Spleen (tissue), 11 donors: ENCODE measurements around the gene RBBP8NL. TPM values are rescaled to one million over a fixed set of nuclear protein-coding genes. Genes with fewer than 3 reads are reported as not detected.

Experiments
- DNase-seq: peaks from one replicate; pipeline ENCODE4 v3.0.0-alpha.2; 2020
- H3K27ac ChIP-seq, 8 donors: fragments of 200-600 bp; sonication (generic) in 7 of 8; 1 replicate in 4 of 8; 2 replicates in 4 of 8; pipeline versions ENCODE4 v1.5.0 to v1.8.0; 2016 to 2021; ENCODE audit warnings: inconsistent platforms in 4 of 8, mild to moderate bottlenecking in 4 of 8, moderate library complexity in 1 of 8
- H3K27me3 ChIP-seq, 7 donors: fragments of 200-600 bp; sonication (generic) in 6 of 7; replicated peaks in 1 of 7; 1 replicate in 4 of 7; 2 replicates in 3 of 7; pipeline versions ENCODE4 v1.5.0 to v1.8.0; 2016 to 2021; ENCODE audit warnings: inconsistent platforms in 3 of 7, mild to moderate bottlenecking in 1 of 7
- H3K36me3 ChIP-seq, 6 donors: fragments of 200-600 bp; sonication (generic) in 5 of 6; 1 replicate in 4 of 6; 2 replicates in 2 of 6; pipeline versions ENCODE4 v1.5.0 to v1.8.0; 2016 to 2021; ENCODE audit warnings: inconsistent platforms in 2 of 6
- H3K4me1 ChIP-seq, 6 donors: fragments of 200-600 bp; sonication (generic) in 5 of 6; 1 replicate in 3 of 6; 2 replicates in 3 of 6; pipeline versions ENCODE4 v1.5.0 to v1.8.0; 2016 to 2021; ENCODE audit warnings: inconsistent platforms in 3 of 6
- H3K4me3 ChIP-seq, 8 donors: fragments of 200-600 bp; sonication (generic) in 7 of 8; 1 replicate in 4 of 8; 2 replicates in 4 of 8; pipeline versions ENCODE4 v1.5.0 to v1.8.0; 2016 to 2021; ENCODE audit warnings: inconsistent platforms in 4 of 8, mild to moderate bottlenecking in 4 of 8, moderate library complexity in 2 of 8
- H3K9me3 ChIP-seq, 8 donors: fragments of 200-600 bp; sonication (generic) in 7 of 8; 1 replicate in 4 of 8; 2 replicates in 4 of 8; pipeline versions ENCODE4 v1.5.0 to v1.8.0; 2016 to 2021; ENCODE audit warnings: inconsistent platforms in 4 of 8
- POLR2A ChIP-seq, 3 donors: fragments of 450-650 bp; IDR thresholded peaks; one replicate each; pipeline ENCODE4 v1.5.1; 2017; ENCODE audit warnings: antibody characterized with exemption in 3 of 3, mild to moderate bottlenecking in 1 of 3
- POLR2AphosphoS5 ChIP-seq, 3 donors: sonication (generic); formaldehyde crosslinking; IDR thresholded peaks; one replicate each; pipeline ENCODE4 v1.5.1; 2017; ENCODE audit warnings: antibody characterized with exemption in 3 of 3
- WGBS, 5 donors: extraction: QIAGEN DNeasy Blood & Tissue Kit in 3 of 5; methylation state at CpG; one replicate each; pipeline versions ENCODE4 v1.1.5 to v1.1.7; 2013 to 2018; 5-methylcytosine and 5-hydroxymethylcytosine counted together
- intact Hi-C: fragments of 100-400 bp; cut with DNase I; formaldehyde crosslinking; loops from one replicate; pipeline ENCODE4 v1.15.0; 2023; ENCODE audit warnings: low total_unique reads
- polyA plus RNA-seq, 3 donors: library from polyadenylated mRNA; stranded (reverse); fragments of 200-250 nt; gene quantifications; one replicate each; pipeline ENCODE4 v1.2.1, GENCODE V29; 2013
- total RNA-seq, 7 donors: library from RNA; depleted of rRNA in 3 of 7; stranded (reverse); fragments of >200 nt in 3 of 7; fragmentation: NEBNext Ultra II Directional in 4 of 7; extraction: Animal tissue kit (Norgen Biotek cat#: 25700) in 4 of 7; gene quantifications; one replicate each; pipeline versions ENCODE4 v1.1.0 to v1.2.1, GENCODE V29; 2016 to 2021
- TF ChIP-seq, protein P1 (sequence below), 11 experiments: fragments of 200-600 bp in 7 of 11; fragments of 450-650 bp in 4 of 11; sonication (generic) in 4 of 11; IDR thresholded peaks in 8 of 11; conservative IDR thresholded peaks in 3 of 11; 1 replicate in 7 of 11; 2 replicates in 4 of 11; pipeline versions ENCODE4 v1.4.0 to v1.8.0; 2016 to 2021; ENCODE audit warnings: antibody characterized with exemption in 11 of 11, inconsistent platforms in 4 of 11, mild to moderate bottlenecking in 1 of 11
- donor health status: healthy with polysubstance abuse.
- donor health status: DM: no; HTN: no; CAD: no; lungs with moderate emphysema.
- donor health status: DM: no; HTN: no; CAD: no.
- donor health status: Bipolar disorder and iron deficiency.
- donor health status: healthy.
- donor health status: DM: no; HTN: no; CAD: no.
- donor health status: DM: yes; HTN: yes; CAD: no.

Gene RBBP8NL
- total and polyA plus RNA-seq, 10 donors = 0.03 TPM; not detected in 9

DNA sequence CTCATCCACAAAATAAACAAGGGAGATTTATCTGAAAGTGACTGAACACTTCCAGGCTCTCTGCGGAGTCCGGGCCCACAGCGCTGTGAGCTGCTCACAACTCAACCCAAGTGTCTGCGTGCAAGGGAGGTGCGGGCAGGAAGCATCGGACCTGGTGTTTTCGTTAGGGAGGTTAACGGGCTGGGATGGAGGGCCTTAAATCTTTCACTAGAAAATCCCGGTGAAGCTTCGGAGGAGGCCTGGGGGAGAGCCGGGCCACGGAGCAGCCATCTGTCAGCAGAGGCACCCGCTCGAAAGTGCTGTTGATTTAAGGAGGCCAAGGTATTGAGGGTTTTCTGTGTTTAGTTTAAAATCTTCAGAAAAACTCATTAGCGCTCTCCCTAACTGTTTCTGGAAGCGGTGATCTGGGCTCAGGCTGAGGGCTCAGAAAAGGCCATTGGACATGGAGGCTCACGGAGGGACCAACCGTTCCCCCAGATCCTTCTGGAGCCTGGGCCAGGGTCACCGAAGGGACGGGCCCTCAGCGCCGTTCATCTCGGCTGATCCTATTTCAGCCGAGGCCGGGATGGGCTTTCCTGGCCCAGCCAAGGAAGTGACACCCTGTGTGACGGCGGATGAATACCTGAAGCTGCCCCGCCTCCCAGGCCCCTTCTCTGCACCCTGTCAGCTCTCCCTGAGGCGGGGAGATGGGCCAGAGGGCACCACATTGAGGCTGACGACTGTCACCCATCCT is 27.7 kb upstream of the RBBP8NL start:
- Histone ChIP-seq H3K36me3 (no peaks in the 10 kb centered on the region), H3K27me3 (peaks cover 0 to 94% (median 20%) of the 10 kb centered on the region in 7 donors), H3K27ac (no peak overlapping the region), H3K4me1 (no peaks in the 10 kb centered on the region), H3K4me3 (no peak overlapping the region), H3K9me3 (no peaks in the 10 kb centered on the region)
- no peak for DNase-seq
- 51 to 65% (median 57%) methylated on average over 25 to 30 of the region's 30 CpGs for WGBS, 5 donors
- TF ChIP-seq POLR2AphosphoS5 (IDR thresholded peaks at IDR 0.05) (no peak), POLR2A (IDR thresholded peaks at IDR 0.05) (no peak)
- TF ChIP-seq, protein P1, sequence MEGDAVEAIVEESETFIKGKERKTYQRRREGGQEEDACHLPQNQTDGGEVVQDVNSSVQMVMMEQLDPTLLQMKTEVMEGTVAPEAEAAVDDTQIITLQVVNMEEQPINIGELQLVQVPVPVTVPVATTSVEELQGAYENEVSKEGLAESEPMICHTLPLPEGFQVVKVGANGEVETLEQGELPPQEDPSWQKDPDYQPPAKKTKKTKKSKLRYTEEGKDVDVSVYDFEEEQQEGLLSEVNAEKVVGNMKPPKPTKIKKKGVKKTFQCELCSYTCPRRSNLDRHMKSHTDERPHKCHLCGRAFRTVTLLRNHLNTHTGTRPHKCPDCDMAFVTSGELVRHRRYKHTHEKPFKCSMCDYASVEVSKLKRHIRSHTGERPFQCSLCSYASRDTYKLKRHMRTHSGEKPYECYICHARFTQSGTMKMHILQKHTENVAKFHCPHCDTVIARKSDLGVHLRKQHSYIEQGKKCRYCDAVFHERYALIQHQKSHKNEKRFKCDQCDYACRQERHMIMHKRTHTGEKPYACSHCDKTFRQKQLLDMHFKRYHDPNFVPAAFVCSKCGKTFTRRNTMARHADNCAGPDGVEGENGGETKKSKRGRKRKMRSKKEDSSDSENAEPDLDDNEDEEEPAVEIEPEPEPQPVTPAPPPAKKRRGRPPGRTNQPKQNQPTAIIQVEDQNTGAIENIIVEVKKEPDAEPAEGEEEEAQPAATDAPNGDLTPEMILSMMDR (IDR thresholded peaks at IDR 0.05 in 8 of 11, conservative IDR thresholded peaks at IDR 0.05 in 3 of 11) = no peak
- intact Hi-C loops = no loop called here

DNA sequence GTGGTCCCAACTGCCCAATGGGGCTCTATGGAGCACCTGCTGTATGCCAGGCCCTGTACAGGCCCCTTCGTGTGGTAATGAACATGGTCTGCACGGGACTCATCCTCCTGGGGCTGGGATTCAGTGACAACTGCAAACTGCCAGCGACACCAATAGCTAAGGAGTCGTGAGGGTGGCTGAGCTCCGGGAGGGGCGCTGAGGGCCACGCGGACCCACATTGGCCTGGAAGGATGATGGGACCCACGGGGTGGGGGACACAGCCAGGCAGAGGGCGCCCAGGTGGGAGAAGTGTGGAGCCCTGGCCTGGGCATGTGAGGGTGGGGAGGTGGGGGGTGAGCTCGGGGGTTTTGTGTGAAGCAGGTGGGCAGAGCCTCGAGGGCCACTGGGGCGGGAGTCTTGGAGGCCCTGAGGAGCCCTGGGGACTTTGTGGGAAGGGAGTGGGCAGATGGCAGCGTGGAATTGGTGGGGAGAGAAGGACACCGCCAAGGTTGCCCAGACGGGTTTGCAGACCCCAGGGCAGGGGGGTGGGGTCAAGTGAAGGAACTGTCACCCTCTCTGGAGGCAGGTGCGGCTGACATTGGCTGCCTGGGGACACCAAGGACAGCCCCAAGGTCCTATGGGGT is 26.0 kb upstream of the RBBP8NL start:
- 71 to 80% (median 78%) methylated on average over 16 to 17 of the region's 17 CpGs for WGBS, 5 donors
- no peak for DNase-seq
- no peaks in the 10 kb centered on the region for H3K4me1 ChIP-seq

DNA sequence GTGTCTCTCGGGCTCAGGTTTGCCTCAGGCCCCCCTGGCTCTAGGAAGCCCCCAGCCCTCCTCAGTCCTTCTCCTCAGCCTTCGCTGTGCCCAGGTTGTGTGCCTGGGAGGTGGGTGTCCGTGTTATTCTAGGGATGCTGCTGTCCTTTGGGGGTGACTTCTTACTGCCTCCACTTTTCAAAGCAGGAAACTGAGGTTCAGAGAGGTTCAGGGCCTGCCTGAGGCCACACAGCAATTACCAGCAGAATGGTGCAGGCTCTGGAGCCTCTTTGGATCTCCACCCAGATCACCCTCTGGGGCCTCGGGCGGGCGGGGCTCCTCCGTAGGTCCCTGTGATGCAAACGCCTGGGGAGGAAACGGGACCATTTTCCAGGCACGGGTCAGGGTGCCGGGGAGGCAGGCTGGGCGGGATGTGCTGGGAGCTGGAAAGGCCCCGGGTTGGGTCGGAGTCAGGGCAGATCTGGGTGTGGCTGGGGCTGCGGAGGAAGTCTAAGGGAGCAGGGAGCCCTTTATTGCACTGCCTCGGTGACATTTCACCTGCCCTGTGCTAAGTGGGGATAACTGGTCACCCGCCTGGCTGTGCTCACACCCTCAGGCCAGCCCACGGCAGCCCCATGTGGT is 25.2 kb upstream of the RBBP8NL start:
- Histone ChIP-seq H3K4me3 (no peak overlapping the region), H3K27ac (no peak overlapping the region), H3K27me3 (peaks cover 0 to 96% (median 24%) of the 10 kb centered on the region in 7 donors), H3K4me1 (no peaks in the 10 kb centered on the region), H3K9me3 (no peaks in the 10 kb centered on the region), H3K36me3 (no peaks in the 10 kb centered on the region)
- WGBS, 5 donors = 67 to 76% (median 72%) methylated on average over 10 to 18 of the region's 18 CpGs
- TF ChIP-seq POLR2AphosphoS5 (IDR thresholded peaks at IDR 0.05) (no peak), POLR2A (IDR thresholded peaks at IDR 0.05) (no peak)
- TF ChIP-seq, protein P1 (IDR thresholded peaks at IDR 0.05 in 8 of 11, conservative IDR thresholded peaks at IDR 0.05 in 3 of 11) = no peak
- intact Hi-C loops = no loop called here
- DNase-seq = no peak

More for the DNA sequence above, 26.0 kb upstream of the RBBP8NL start:
- TF ChIP-seq POLR2AphosphoS5 (IDR thresholded peaks at IDR 0.05) (no peak), POLR2A (IDR thresholded peaks at IDR 0.05) (no peak)
- TF ChIP-seq, protein P1 (IDR thresholded peaks at IDR 0.05 in 8 of 11, conservative IDR thresholded peaks at IDR 0.05 in 3 of 11) = no peak
- intact Hi-C loops = no loop called here
- Histone ChIP-seq H3K36me3 (no peaks in the 10 kb centered on the region), H3K9me3 (no peaks in the 10 kb centered on the region), H3K27ac (no peak overlapping the region), H3K27me3 (peaks cover 0 to 96% (median 24%) of the 10 kb centered on the region in 7 donors), H3K4me3 (no peak overlapping the region)

DNA sequence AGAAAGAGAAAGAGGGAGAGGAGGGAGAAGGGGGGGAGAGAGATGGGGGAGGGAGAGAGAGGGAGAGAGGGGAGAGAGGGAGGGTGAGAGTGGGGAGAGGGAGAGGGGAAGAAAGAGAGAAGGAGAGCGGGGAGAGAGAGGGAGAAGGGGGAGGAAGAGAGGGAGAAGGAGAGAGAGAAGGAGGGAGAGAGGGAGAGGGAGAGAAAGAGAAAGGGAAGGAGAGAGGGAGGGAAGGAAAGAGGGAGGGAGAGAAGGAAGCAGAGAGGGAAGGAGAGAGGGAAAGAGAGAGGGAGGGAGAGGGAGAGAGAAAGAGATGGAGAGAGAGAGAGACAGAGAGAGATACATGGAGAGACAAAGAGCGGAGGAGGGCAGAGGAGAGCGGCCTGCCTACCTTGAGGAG is 24.6 kb upstream of the RBBP8NL start:
- WGBS, 5 donors = 81 to 92% (median 87%) methylated on average over 3 of the region's 3 CpGs
- H3K4me3 ChIP-seq = no peak overlapping the region
- TF ChIP-seq POLR2A (IDR thresholded peaks at IDR 0.05) (no peak), POLR2AphosphoS5 (IDR thresholded peaks at IDR 0.05) (no peak)
- TF ChIP-seq, protein P1 (IDR thresholded peaks at IDR 0.05 in 8 of 11, conservative IDR thresholded peaks at IDR 0.05 in 3 of 11) = no peak
- no peaks in the 10 kb centered on the region for H3K36me3 ChIP-seq
- no peaks in the 10 kb centered on the region for H3K4me1 ChIP-seq
- H3K9me3 ChIP-seq = no peaks in the 10 kb centered on the region
- intact Hi-C loops = no loop called here
- no peak overlapping the region for H3K27ac ChIP-seq
- DNase-seq = no peak
- H3K27me3 ChIP-seq = peaks cover 0 to 94% (median 24%) of the 10 kb centered on the region in 7 donors
